CD1c-positive myeloid dendritic cell (primary cell): ENCODE measurements around the gene C11orf86.

ENCODE experiments used
- DNase-seq: peaks from one replicate; pipeline ENCODE4 v3.0.0-alpha.2; 2016; ENCODE audit errors: extremely low spot score

Gene C11orf86

DNA sequence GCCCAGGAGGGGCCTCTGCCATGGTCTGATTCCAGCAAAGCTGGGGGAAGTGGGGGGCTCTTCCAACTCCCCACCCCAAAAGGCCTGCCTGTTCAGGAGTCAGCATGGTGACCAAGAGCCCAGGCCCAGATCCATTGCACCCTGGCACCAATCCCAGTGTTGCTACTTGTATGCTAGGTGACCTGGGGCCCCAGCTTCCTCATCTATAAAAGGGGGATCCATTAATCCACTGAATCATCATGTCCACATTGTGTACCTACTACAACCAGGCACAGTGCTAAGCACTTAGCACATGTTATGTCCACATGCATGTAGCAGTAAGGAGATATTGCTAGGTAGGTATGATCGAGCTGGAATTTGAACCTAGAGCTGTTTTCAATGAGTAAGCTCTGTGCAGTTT lies 49.9 kb downstream of the C11orf86 start:
- DNase-seq, result no peak

DNA sequence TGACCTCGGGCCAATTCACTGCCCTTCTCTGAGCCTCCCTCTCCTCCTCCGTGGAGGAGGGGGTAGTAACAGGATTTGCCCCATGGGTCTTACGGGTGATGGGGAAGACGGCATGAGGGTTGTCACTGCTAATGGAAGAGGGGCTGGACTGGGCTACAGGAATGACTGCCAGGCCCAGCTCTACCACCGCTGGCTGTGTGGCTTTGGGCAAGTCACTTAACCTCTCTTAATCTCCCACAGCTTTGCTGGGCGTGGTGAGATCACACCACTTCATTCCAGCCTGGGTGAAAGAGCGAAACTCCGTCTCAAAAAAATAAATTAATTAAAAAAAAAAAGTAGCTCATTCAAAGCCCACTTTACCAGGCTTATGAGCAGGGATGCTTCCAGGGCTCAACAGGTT lies 50.6 kb downstream of the C11orf86 start:
- DNase-seq, result no peak
